ENCODE measurements around the gene ALS2CL.

DNA sequence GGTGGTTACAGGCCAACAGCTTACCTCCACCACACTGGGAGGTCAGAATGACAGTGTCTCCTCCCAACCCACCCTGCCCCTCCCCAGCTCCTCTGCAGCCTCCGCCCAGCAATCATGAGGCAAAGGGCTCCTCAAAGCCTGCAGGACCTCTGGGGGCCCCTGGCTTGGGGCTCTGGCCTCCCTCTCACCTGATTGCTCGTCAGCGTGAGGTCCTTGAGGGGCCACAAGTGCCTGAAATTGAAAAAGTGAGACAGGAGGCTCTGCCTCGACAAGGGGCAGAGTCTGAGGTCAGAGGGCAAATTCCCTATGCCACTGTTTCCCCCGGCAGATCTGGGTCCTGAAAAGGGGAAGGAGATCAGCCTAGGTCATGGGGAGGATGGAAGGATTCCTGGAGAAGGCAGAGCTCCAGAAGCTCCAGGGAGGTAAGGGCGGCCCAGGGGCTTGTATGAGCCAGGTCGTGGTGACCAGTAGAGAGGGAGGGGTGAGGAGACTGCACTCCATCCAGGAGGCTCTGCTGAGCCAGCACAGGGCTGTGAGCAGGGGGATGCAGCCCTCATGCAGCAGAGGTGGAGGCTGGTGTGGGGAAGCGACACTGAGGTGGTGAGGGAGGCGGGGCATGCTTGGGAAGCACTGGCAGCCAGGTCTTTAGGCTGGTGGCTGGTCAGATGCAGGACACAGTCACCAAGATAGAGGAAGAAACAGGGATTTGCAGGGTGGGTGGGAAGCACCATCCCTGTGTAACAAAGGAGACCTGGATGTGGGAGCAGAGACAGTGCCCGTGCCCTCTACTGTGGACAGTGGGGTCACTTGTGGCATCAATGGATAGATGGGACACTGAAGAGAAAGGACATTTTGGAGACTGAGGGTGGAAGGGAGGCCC, 20.1 kb downstream of the ALS2CL start:
- TF ChIP-seq, protein P1, sequence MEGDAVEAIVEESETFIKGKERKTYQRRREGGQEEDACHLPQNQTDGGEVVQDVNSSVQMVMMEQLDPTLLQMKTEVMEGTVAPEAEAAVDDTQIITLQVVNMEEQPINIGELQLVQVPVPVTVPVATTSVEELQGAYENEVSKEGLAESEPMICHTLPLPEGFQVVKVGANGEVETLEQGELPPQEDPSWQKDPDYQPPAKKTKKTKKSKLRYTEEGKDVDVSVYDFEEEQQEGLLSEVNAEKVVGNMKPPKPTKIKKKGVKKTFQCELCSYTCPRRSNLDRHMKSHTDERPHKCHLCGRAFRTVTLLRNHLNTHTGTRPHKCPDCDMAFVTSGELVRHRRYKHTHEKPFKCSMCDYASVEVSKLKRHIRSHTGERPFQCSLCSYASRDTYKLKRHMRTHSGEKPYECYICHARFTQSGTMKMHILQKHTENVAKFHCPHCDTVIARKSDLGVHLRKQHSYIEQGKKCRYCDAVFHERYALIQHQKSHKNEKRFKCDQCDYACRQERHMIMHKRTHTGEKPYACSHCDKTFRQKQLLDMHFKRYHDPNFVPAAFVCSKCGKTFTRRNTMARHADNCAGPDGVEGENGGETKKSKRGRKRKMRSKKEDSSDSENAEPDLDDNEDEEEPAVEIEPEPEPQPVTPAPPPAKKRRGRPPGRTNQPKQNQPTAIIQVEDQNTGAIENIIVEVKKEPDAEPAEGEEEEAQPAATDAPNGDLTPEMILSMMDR (IDR thresholded peaks at IDR 0.05; ENCODE audit: poor library complexity) = no peak
- no peak for TF ChIP-seq EZH2 (IDR thresholded peaks at IDR 0.05; ENCODE audit: borderline replicate concordance)

Measured in hepatocyte (in vitro differentiated cells).